Stimulated activated CD4-positive, alpha-beta T cell treated with anti-CD3 and anti-CD28 coated beads, Interleukin-12 subunit alpha, Interleukin-12 subunit beta, amount 100 ng/mL, for 48 hours (primary cell): Measurements from ENCODE around the gene RFX2.
"Not testable (repeated sequence)": the region's sequence is repeated elsewhere in the genome, so short reads cannot be mapped to it uniquely, and the experiment has no call there.

Source experiments
- DNase-seq, 3 donors: peaks; one replicate each; pipeline ENCODE4 v3.0.0-alpha.2; 2020; ENCODE audit warnings: low read depth in 2 of 3, low spot score in 1 of 3

RFX2 gene

DNA sequence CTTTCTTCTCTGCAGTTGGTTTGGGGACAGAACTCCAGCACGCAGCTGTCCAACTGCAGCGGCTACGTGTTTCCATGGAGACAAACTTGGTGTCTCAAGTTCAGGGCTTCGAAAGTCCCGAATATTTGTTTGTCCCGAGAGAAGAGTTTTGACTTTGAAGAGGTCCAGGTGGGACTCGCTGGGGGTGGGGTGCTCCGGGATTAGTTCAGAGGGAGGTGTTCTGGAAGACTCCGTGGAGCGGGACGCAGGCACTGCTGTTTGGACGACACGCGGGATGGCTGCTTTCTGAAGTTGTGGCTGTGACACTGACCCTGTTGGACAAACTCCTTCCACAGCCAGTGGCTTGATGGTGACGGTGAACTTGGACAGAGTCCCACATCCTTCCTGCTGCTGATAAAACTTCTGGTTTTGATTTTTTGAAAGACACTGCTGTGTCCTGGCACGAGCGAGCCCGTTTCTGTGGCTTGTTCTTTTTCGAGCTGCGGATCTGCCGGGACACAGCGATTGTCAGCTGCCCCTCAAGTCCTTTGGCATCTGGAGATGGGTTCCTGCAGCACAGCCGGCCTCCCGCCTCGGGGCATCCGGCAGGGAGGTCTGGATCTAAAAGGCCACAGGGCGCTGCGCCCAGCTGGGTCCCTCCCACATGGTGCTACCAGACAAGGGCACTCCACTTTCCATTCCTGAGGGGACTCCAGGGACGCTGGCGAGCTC, 116.5 kb downstream of the RFX2 start:
- no peak for DNase-seq

DNA sequence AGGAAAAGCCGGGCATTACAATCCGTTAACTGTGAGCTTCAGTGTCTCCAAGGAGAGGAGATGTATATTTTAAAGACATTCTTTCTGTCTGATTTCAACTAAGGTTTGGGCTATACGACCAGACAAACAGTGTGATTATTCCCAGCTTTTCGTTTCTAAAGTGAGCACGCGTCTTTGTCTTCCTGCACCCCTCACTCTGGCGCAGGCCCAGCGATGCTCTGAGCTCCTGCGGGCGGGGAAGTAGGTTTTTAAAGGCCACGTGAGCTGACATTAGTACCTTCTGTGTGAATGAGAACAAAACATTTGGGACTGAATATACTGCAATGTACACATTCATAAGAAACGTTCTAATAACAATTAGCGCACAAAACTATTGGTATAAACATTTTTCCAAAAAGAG, 117.1 kb downstream of the RFX2 start:
- DNase-seq: no peak

DNA sequence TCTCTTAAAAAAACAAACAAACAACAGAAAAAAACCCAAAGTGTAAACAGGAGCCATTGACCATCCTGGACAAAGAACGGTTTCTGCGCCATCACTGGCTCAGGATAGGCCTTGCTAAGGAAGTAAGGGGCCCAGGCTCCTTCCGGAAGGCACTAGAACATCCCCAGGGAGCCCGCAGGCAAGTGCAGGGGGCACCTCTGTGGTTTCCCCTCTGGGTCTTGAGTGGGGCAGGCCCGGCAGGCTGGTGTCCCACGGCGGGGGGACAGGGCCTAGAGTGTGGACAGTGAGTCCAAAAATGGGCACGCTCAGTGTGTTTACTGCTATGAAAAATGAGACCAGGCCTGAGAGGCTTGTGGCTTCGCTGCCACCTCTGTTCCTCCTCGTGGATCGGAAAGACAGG, 117.5 kb downstream of the RFX2 start:
- DNase-seq: no peak

DNA sequence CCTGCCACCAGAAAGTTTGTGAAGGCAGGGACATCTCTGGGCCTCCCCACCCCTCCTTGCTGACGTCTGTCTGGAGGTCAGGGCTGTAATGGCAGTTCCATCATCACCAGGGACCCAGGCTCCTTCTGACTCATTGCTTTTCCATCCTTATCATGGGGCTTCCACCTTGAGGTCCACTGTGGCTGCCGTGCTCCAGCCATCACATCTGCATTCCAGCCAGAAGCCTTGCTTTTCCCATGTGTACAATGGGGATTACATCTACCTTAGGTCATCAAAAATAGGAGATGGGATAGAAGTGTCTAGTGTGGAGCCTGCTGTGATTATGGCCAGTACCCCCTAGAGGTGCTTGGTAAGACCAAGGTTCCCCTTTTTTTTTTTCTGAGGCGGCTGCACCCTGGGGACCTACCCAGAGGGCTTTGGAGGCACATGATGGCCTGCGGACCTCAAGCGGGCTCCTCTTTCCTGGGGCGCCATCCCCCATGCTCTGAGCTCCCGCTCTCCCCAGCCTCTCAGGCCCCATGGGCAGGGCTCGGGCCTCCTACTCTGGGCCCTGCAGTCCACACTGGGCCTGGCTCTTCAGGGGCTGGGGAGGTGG, 119.0 kb downstream of the RFX2 start:
- DNase-seq: no peak

DNA sequence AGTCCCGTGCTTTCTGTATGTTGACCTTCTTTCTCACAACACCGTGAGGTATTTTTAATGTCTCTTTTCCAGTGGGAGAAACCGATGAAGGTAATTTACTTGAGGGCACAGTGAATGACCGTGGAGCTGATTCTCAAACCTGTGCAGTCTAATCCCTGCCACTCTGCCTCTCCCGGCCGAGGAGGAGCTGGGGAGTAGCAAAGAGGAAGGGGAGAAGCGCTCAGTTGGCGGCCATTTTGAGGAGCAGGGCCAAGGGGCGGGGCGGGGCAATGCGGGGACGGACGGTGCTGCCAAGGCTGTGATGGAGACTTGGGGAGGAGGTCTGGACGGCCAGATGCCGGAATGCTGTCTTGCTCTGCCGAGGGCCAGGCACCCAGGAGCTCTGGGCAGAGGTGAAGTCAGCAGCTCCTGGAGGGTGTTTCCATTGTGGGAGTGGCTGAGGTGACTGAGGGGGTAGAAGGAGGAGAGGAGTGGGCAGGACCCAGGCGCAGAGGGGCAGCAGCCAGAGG, 120.0 kb downstream of the RFX2 start:
- no peak for DNase-seq

DNA sequence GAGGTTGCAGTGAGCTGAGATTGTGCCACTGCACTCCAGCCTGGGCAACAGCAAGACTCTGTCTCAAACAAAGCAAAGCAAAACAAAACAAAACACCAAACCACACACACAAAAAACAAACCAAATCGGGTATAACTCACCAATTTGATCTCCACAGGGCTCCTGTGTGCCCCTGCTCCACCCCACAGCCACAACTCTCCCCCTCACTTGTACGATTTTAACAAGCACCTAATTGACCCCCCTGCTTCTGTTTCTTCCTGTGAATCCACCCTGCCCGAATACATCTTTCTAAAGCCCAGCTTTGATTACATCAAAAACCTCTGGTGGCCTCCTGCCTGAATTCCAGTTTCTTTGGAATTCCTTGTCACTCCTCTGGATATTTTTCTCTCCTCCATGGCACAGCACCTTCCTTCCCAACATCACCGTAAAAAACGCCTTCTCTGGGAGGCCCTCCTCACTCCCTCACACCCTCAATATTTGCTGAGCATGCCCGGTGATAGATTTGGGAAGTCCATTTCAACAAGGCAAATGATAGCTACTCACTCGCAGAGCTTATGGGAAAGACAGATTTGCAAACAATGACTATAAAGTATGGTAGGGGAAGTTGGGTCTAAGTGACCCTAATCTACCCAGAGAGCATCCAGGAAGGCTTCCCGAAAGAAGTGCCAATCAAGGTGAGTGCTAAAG, 120.8 kb downstream of the RFX2 start:
- DNase-seq: no peak

- no peak for DNase-seq
Measured at GRCh38 chr19:5988517-5989387, 121.5 kb downstream of the RFX2 start.

- DNase-seq: peak; percentile 51 to 81 (median 69)
Measured at GRCh38 chr19:5987077-5987818, 123.1 kb downstream of the RFX2 start.

GRCh38 chr19:5985837-5986236, 124.5 kb downstream of the RFX2 start:
- not testable (repeated sequence) for DNase-seq

DNA sequence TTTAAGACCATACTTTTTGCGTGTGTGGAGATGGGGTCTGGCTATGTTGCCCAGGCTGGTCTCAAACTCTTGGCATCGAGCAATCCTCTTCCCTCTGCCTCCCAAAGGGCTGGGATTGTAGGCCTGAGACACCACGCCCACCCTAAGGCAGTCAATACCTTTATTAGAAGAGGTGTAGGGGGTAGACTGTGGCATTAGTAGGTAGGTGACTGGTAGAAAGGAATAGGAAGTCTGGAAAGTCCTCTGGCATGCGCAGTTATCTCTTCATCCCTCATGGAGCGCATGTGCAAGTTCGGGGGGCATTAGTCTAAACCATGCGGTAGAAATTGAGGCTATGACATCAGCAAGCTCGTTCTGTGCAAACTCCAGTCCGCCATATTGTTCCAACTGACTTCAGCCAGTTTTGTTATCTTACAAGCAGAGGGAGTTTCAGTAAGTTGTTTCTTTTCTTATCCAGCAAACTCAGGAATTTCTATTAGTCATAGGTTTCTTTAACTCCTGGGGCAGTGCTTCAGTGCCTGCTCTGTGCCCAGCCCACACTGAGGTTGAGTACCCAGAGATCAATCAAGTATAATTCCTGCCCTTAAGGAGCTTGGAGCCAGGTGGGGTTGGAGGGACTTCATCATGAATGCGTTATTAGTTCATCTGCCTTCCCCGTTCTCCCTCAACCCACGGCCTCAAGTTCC, 125.1 kb downstream of the RFX2 start:
- DNase-seq: no peak

DNA sequence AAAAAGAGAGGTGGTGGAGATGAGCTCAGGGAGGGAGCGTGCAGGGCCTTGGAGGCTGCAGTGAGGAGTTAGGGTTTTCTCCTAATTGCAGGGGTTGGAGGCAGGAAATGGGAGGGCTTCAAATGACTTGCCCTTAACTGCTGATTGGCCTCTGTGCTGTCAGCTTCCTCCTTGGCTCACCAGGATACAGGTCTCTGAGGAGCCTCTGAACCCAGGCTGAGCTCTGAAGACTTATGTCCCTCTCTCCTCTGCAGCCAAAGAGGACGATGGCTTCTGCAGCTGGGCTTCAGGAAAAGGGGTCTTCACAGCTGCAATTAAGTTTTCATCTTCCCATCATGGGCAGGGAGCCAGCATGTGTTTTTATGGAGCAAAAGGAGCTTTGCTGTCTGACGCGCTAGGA, 125.7 kb downstream of the RFX2 start:
- no peak for DNase-seq

GRCh38 chr19:5983367-5983955, 126.8 kb downstream of the RFX2 start:
- no peak for DNase-seq

DNA sequence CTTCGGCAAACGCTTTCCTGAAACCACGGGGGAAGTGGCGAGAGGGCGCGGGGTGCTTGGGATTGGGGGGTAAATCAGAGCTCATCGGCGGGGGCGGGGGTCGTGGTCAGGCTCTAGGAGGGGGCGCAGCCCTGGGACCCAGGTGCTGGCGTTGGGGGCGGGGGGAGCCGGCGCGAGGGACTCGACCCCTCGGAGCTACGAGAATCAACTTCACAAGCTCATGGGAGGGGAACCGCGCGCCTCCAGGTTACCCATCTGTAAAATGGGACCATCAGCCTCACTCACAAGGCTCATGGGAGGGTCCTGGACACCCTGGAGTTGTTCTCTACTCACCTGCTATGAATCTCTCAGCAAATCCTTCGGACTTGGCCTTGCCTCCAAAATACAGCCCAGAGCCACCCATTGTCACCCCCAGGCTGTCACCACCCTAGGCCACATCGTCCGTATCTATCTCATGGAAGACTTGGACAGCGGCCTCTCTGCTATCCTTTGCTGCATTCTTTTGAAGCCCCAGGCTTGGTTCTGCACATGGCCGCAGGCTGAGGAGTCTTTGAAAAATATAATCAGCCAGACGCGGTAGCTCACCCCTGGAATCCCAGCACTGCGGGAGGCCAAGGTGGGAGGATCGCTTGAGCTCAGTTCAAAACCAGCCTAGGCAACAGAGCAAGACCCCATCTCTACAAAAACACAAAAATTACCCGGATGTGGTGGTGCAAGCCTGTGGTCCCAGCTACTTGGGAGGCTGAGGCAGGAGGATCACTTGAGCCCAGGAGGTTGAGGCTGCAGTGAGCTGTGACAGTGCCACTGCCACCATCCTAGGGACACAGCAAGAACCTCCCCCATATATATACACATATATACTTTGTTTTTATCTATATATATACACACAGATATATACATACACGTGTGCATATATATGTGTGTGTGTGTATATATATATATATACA, 131.4 kb downstream of the RFX2 start:
- no peak for DNase-seq

- peak; percentile 89 to 97 (median 96) for DNase-seq
Measured at GRCh38 chr19:5977785-5978605, 132.3 kb downstream of the RFX2 start, which contains the start of gene RANBP3. RANBP3 (minus strand) TSS chr19:5978140; CDS start chr19:5978082, 58 bp downstream.

GRCh38 chr19:5977222-5977784, 133.0 kb downstream of the RFX2 start:
- DNase-seq: no peak

DNA sequence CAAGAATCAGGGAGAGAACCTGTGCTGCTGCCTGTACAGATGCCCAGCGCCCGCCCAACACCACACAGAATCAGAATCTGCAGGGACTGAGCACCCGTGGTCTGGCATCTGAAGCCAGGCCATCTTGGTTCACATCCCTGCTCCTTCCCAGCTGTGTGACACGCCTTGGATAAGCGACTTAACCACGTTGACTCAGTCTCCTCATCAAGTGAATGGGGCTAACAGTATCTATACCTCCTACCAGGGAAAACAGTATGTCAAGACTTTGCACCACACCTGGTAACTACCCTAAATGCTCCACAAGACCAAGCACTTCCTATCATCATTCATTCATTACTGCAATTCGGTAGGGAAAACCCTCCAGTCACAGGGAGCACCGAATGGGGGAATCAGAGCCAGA, 133.5 kb downstream of the RFX2 start:
- no peak for DNase-seq

DNA sequence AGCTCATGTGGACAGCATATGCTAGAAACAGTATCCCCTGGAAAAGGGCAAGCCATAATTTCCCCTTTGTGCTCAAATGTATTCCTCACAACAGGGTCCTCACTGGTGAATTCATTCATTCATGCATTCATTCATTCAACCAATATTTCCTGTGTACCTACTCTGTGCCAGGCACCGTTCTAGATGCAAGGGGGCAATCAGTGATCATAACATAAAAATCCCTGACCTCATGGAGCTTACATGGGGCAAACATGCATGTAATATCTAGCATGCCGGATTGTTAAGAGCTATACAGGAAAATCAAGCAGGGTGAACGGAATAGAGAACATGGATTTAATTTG, 134.9 kb downstream of the RFX2 start:
- DNase-seq: no peak
